H7 (cell line): Measurements from ENCODE around the gene LRCH4. TPM values are rescaled to one million over a fixed set of nuclear protein-coding genes. Genes with fewer than 3 reads are reported as not detected.
"Not testable (repeated sequence)": the region's sequence is repeated elsewhere in the genome, so short reads cannot be mapped to it uniquely, and the experiment has no call there.

Experiments used
- DNase-seq: peaks from one replicate; pipeline ENCODE4 v3.0.0; 2012
- H3K27me3 ChIP-seq: 2 replicates; pipeline ENCODE4 v1.6.0; 2011; ENCODE audit warnings: mild to moderate bottlenecking, low read length; ENCODE audit not compliant: control insufficient read depth, insufficient read depth
- H3K36me3 ChIP-seq: replicated peaks from 2 replicates; pipeline ENCODE4 v1.5.1; 2011; ENCODE audit warnings: low read length; ENCODE audit not compliant: control insufficient read depth, insufficient read depth
- H3K4me3 ChIP-seq: 2 replicates; pipeline ENCODE4 v1.5.1; 2011; ENCODE audit warnings: low read depth, mild to moderate bottlenecking, control low read depth, low read length, moderate library complexity; ENCODE audit not compliant: insufficient read depth
- total RNA-seq: library from RNA; depleted of rRNA; stranded (reverse); fragments of >200 nt; shearing (Covaris generic); gene quantifications from 2 replicates; pipeline ENCODE4 v1.2.3, GENCODE V29; 2014

LRCH4 gene
- total RNA-seq, 1 experiment from 2014 or later = 25.1 TPM

- Histone ChIP-seq H3K4me3 (no peak overlapping the region), H3K27me3 (peaks cover 5% of the 10 kb centered on the region), H3K36me3 (peaks cover 2% of the 10 kb centered on the region; the same call in 1 of the 2 replicates)
- DNase-seq = peak; percentile 78
These were observed 14.7 kb downstream of the LRCH4 start for GRCh38 chr7:100570954-100571828.

- Histone ChIP-seq H3K27me3 (peaks cover 5% of the 10 kb centered on the region), H3K4me3 (peak overlapping the region; percentile 63), H3K36me3 (no peaks in the 10 kb centered on the region; the same call in 1 of the 2 replicates)
- peak; percentile 91 for DNase-seq
These were observed 16.8 kb downstream of the LRCH4 start for GRCh38 chr7:100568896-100569844.

GRCh38 chr7:100568176-100568895, 17.6 kb downstream of the LRCH4 start:
- peaks cover 5% of the 10 kb centered on the region for H3K27me3 ChIP-seq
- DNase-seq = no peak
- no peak overlapping the region for H3K4me3 ChIP-seq
- H3K36me3 ChIP-seq = no peaks in the 10 kb centered on the region; the same call in 1 of the 2 replicates

- Histone ChIP-seq H3K4me3 (no peak overlapping the region), H3K36me3 (no peaks in the 10 kb centered on the region; the same call in 1 of the 2 replicates), H3K27me3 (peaks cover 5% of the 10 kb centered on the region)
- DNase-seq = no peak
These were observed 18.2 kb downstream of the LRCH4 start for GRCh38 chr7:100567751-100568175.

- peaks cover 5% of the 10 kb centered on the region for H3K27me3 ChIP-seq
- no peak overlapping the region for H3K4me3 ChIP-seq
- no peaks in the 10 kb centered on the region; the same call in 1 of the 2 replicates for H3K36me3 ChIP-seq
- DNase-seq = peak; percentile 43
These were observed 18.7 kb downstream of the LRCH4 start for GRCh38 chr7:100567031-100567730.

GRCh38 chr7:100566018-100566531, 19.9 kb downstream of the LRCH4 start:
- H3K36me3 ChIP-seq = no peaks in the 10 kb centered on the region; the same call in 1 of the 2 replicates
- peaks cover 5% of the 10 kb centered on the region for H3K27me3 ChIP-seq
- H3K4me3 ChIP-seq = no peak overlapping the region
- no peak for DNase-seq

- Histone ChIP-seq H3K4me3 (no peak overlapping the region), H3K36me3 (no peaks in the 10 kb centered on the region; the same call in 1 of the 2 replicates), H3K27me3 (peaks cover 4% of the 10 kb centered on the region)
- peak; percentile 40 for DNase-seq
These were observed 20.8 kb downstream of the LRCH4 start for GRCh38 chr7:100565133-100565571.

- H3K4me3 ChIP-seq, H3K36me3 ChIP-seq, DNase-seq, H3K27me3 ChIP-seq: not testable (repeated sequence)
These were observed 21.5 kb downstream of the LRCH4 start for GRCh38 chr7:100564405-100564804.

GRCh38 chr7:100563809-100564400, 22.0 kb downstream of the LRCH4 start:
- DNase-seq = peak; percentile 97
- Histone ChIP-seq H3K27me3 (no peaks in the 10 kb centered on the region), H3K36me3 (no peaks in the 10 kb centered on the region; the same call in 1 of the 2 replicates), H3K4me3 (no peak overlapping the region)

- Histone ChIP-seq H3K27me3 (no peaks in the 10 kb centered on the region), H3K36me3 (no peaks in the 10 kb centered on the region; the same call in 1 of the 2 replicates)
- no peak for DNase-seq
These were observed 22.8 kb downstream of the LRCH4 start for GRCh38 chr7:100563100-100563564.

GRCh38 chr7:100562195-100563099, 23.5 kb downstream of the LRCH4 start:
- peak; percentile 41 for DNase-seq
- no peaks in the 10 kb centered on the region for H3K27me3 ChIP-seq
- no peaks in the 10 kb centered on the region; the same call in 1 of the 2 replicates for H3K36me3 ChIP-seq
- no peak overlapping the region for H3K4me3 ChIP-seq

More at GRCh38 chr7:100563100-100563564, 22.8 kb downstream of the LRCH4 start:
- no peak overlapping the region for H3K4me3 ChIP-seq
